Effector CD4-positive, alpha-beta T cell (primary cell): ENCODE measurements around the gene TAF8.
"Not testable (repeated sequence)": the region's sequence is repeated elsewhere in the genome, so short reads cannot be mapped to it uniquely, and the experiment has no call there.

Experiments
- DNase-seq: peaks from one replicate; pipeline ENCODE4 v3.0.0-alpha.2; 2020
- total RNA-seq: gene quantifications from one replicate; lab custom pipeline; 2026; lab: John Stamatoyannopoulos, UW

TAF8 gene
- 53.3 reads per million, percentile 70 among the genes with 10 or more reads in this experiment for total RNA-seq

GRCh38 chr6:42050297-42051267 lies at the start of gene TAF8:
TAF8 (plus strand) TSS chr6:42050524; CDS start chr6:42050542, 18 bp downstream.
- peak; percentile 82 for DNase-seq

- DNase-seq = no peak
Measured at GRCh38 chr6:42001506-42001905, 48.8 kb upstream of the TAF8 start.

- DNase-seq = not testable (repeated sequence)
Measured at GRCh38 chr6:42003658-42004057, 46.7 kb upstream of the TAF8 start.

- DNase-seq = peak; percentile 31
Measured at GRCh38 chr6:42007286-42008137, 42.8 kb upstream of the TAF8 start.

- DNase-seq = not testable (repeated sequence)
Measured at GRCh38 chr6:42008138-42008528, 42.2 kb upstream of the TAF8 start.

- no peak for DNase-seq
Measured at GRCh38 chr6:42009844-42010184, 40.5 kb upstream of the TAF8 start.

GRCh38 chr6:42010185-42010891 lies 40.0 kb upstream of the TAF8 start:
- DNase-seq = no peak

- DNase-seq = no peak
Measured at GRCh38 chr6:42010909-42011308, 39.4 kb upstream of the TAF8 start.

- DNase-seq = no peak
Measured at GRCh38 chr6:42012501-42013133, 37.7 kb upstream of the TAF8 start.

- no peak for DNase-seq
Measured at GRCh38 chr6:42013134-42013516, 37.2 kb upstream of the TAF8 start.

- no peak for DNase-seq
Measured at GRCh38 chr6:42017021-42017643, 33.2 kb upstream of the TAF8 start.

- DNase-seq = no peak
Measured at GRCh38 chr6:42020967-42021366, 29.4 kb upstream of the TAF8 start.

GRCh38 chr6:42021847-42022754 lies 28.2 kb upstream of the TAF8 start:
- DNase-seq = peak; percentile 54

GRCh38 chr6:42022755-42023384 lies 27.5 kb upstream of the TAF8 start:
- DNase-seq = no peak

GRCh38 chr6:42025066-42025844 lies 25.1 kb upstream of the TAF8 start:
- DNase-seq = no peak

- DNase-seq = no peak
Measured at GRCh38 chr6:42025845-42026243, 24.5 kb upstream of the TAF8 start.

GRCh38 chr6:42026540-42026939 lies 23.8 kb upstream of the TAF8 start:
- DNase-seq = no peak

- DNase-seq = no peak
Measured at GRCh38 chr6:42028234-42029061, 21.9 kb upstream of the TAF8 start.
